Prostate gland (tissue), 2 donors: ENCODE data around the gene KCP. TPM values are rescaled to one million over a fixed set of nuclear protein-coding genes. Genes with fewer than 3 reads are reported as not detected.
"Not testable (repeated sequence)": the region's sequence is repeated elsewhere in the genome, so short reads cannot be mapped to it uniquely, and the experiment has no call there.

Experiments used
- DNase-seq: peaks from one replicate; pipeline ENCODE4 v3.0.0-alpha.2; 2019; ENCODE audit warnings: low spot score
- H3K27ac ChIP-seq, 2 donors: fragments of 200-600 bp; sonication (generic); 2 replicates each; pipeline ENCODE4 v1.5.1; 2017 to 2019
- H3K27me3 ChIP-seq: fragments of 200-600 bp; sonication (generic); replicated peaks from 2 replicates; pipeline ENCODE4 v1.5.1; 2019; ENCODE audit not compliant: insufficient read depth
- H3K36me3 ChIP-seq, 2 donors: fragments of 200-600 bp; sonication (generic); 1 replicate in 1 of 2; 2 replicates in 1 of 2; pipeline versions ENCODE4 v1.5.1 to v1.8.1; 2017 to 2019
- H3K4me1 ChIP-seq: fragments of 200-600 bp; sonication (generic); replicated peaks from 2 replicates; pipeline ENCODE4 v1.5.1; 2019
- H3K4me3 ChIP-seq, 2 donors: fragments of 200-600 bp; sonication (generic); 2 replicates each; pipeline ENCODE4 v1.5.1; 2017 to 2019
- H3K9me3 ChIP-seq: fragments of 200-600 bp; sonication (generic); 2 replicates; pipeline ENCODE4 v1.5.1; 2017
- POLR2A ChIP-seq: fragments of 450-650 bp; IDR thresholded peaks from one replicate; pipeline ENCODE4 v1.6.1; 2016; ENCODE audit warnings: antibody characterized with exemption, mild to moderate bottlenecking
- POLR2AphosphoS5 ChIP-seq: sonication (generic); formaldehyde crosslinking; IDR thresholded peaks from one replicate; pipeline ENCODE4 v1.6.1; 2017; ENCODE audit warnings: antibody characterized with exemption
- WGBS: methylation state at CpG from one replicate; pipeline ENCODE4 v1.1.5; 2018; 5-methylcytosine and 5-hydroxymethylcytosine counted together
- intact Hi-C: fragments of 100-400 bp; cut with DNase I; formaldehyde crosslinking; loops from one replicate; pipeline ENCODE4 v1.14.2; 2022
- total RNA-seq, 2 donors: library from RNA; depleted of rRNA; stranded (reverse); fragments of >200 nt; gene quantifications; one replicate each; pipeline ENCODE4 v1.1.0, GENCODE V29; 2016
- TF ChIP-seq, protein P1 (sequence below), 4 experiments: fragments of 200-600 bp in 2 of 4; fragments of 450-650 bp in 2 of 4; sonication (generic) in 2 of 4; IDR thresholded peaks; 1 replicate in 3 of 4; 2 replicates in 1 of 4; pipeline ENCODE4 v1.5.1; 2016 to 2019; ENCODE audit warnings: antibody characterized with exemption in 4 of 4, mild to moderate bottlenecking in 2 of 4, moderate library complexity in 2 of 4

Gene KCP
- total RNA-seq, 2 donors from 2014 or later = 0.45 TPM; not detected in 1

DNA sequence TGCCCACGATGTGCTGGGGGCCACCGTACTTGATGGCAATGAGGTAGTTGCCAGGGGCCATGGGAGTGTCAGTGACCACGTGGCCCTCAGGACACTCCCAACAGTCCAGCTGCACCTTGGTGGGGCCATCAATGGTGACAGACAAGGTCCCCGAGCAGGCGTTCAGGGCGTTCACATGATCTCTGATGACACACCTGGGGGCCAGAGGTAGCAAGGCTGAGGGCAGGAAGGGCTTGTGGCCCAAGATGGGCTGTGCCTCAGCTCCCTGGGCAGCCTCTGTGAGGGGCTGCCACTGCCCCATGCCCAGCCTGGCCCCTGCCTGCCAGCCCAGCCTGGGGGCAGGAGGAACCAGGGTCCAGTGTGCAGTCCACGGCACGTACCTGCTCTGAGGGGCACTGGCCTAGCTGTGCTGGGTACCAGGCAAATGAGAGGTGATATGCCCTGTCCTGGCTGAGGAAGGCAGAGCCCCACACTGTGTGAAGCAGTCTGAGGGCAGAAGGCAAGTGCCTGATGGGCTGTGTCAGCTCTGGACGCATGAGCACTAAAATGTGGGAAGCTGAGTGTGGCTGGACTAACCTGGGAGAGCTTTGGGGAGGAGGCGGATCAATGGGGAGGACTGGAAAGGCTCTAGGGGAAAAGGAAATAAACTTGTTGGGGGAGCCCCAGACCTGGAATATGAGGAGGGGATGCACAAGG is 3.5 kb upstream of the KCP start:
- Histone ChIP-seq H3K4me3 (no peak overlapping the region), H3K36me3 (no peaks in the 10 kb centered on the region), H3K9me3 (no peaks in the 10 kb centered on the region), H3K4me1 (no peaks in the 10 kb centered on the region), H3K27me3 (peaks cover 16% of the 10 kb centered on the region), H3K27ac (no peak overlapping the region)
- DNase-seq = no peak
- TF ChIP-seq POLR2AphosphoS5 (no peak), POLR2A (no peak)
- TF ChIP-seq, protein P1, sequence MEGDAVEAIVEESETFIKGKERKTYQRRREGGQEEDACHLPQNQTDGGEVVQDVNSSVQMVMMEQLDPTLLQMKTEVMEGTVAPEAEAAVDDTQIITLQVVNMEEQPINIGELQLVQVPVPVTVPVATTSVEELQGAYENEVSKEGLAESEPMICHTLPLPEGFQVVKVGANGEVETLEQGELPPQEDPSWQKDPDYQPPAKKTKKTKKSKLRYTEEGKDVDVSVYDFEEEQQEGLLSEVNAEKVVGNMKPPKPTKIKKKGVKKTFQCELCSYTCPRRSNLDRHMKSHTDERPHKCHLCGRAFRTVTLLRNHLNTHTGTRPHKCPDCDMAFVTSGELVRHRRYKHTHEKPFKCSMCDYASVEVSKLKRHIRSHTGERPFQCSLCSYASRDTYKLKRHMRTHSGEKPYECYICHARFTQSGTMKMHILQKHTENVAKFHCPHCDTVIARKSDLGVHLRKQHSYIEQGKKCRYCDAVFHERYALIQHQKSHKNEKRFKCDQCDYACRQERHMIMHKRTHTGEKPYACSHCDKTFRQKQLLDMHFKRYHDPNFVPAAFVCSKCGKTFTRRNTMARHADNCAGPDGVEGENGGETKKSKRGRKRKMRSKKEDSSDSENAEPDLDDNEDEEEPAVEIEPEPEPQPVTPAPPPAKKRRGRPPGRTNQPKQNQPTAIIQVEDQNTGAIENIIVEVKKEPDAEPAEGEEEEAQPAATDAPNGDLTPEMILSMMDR (IDR thresholded peaks at IDR 0.05) = no peak
- 82% methylated on average over 9 of the region's 10 CpGs for WGBS
- intact Hi-C loops = no loop called here

DNA sequence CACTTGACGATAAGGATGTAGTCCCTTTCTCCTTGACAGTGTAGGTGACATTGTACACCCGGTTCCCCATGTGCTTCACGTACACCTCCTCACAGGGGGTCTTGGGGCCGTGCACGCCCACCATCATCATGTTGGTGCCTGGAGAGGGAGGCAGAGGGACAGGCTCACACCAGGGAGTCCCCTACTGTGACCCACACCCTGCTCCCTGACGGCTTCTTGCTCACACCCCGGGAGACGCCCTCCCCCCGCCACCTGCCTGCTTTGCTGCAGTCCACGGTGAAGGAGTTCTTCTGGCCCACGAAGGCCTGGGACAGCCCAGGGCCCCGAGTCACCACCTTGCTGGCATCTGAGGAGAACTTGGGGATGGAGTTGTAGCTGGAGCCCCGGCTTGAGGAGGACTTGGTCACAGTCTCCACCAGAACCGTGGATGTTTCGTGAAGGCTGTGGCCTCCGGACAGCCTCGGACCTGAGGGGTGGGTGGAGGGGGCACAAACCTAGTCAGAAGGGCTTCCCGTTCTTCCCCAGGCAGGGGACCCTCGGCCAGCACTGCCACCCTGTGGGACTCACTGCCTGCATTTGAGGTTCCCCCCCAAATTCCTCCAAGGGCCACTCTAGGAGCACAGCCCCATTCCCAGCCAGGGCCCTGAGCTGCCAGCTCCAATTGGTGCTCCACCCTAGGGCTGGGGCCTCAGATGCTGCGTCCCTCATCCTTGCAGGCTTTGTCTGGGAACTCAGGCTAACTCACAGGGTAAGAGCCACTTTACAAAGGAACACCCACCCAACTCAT is 2.4 kb upstream of the KCP start:
- H3K27ac ChIP-seq, H3K9me3 ChIP-seq, DNase-seq, H3K4me3 ChIP-seq, H3K4me1 ChIP-seq, H3K36me3 ChIP-seq, intact Hi-C loops: not testable (repeated sequence)
- 88% methylated on average over 3 of the region's 20 CpGs for WGBS
- peaks cover 16% of the 10 kb centered on the region for H3K27me3 ChIP-seq

DNA sequence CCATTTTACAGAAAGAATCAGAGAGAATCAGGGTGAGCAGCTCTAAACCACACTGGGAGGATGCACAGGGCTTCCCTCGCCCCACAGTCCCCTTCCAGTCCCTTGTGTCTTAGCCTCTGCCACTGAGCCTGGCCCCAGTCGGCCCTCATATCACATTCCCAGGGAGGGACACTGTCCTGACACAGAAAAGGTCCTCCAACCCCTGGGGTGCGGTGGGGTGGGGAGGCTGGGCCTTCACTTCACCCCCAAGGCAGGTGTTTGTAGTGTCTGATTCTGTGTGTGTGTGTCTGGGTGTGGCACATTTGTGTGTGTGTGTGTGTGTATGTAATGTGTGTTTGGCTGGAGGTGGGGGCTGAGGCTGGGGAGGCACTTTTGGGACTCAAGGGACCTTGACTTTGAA is 1.8 kb upstream of the KCP start:
- Histone ChIP-seq H3K4me3 (no peak overlapping the region), H3K9me3 (no peaks in the 10 kb centered on the region), H3K27ac (no peak overlapping the region), H3K36me3 (no peaks in the 10 kb centered on the region), H3K4me1 (no peaks in the 10 kb centered on the region), H3K27me3 (peaks cover 16% of the 10 kb centered on the region)
- TF ChIP-seq POLR2AphosphoS5 (no peak), POLR2A (no peak)
- WGBS = 92% methylated on average over 3 of the region's 3 CpGs
- no peak for DNase-seq
- intact Hi-C loops = no loop called here

DNA sequence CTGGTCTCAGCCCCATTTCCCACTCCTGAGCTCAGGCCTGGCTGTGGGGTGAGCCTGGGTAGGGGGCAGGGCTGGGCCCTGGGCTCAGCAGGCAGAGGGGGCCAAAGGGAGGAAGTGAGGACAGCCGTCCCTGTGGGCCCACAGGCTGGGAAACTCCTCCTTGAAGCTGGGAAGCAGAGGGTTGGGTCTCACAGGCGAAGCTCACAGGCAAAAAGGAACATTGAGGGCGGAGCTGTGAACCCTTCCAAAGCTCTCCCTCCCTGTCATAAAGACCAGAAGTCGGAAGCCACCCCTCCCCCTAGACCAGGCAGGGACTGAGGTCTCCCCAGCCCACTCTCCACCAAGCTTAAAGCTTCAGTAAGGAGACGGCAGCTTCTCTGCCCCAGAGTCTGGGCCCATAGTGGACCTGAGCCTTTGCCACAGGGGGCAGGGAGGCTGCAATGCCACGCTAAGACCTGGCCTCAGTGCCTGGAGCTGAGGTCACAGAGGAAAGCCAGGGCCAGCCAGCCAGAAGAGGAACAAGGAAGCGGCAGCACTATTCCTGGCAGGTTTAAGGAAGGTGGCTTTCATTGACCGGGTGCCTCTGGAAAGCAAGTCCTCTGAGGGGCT is 1.0 kb upstream of the KCP start:
- H3K9me3 ChIP-seq = no peaks in the 10 kb centered on the region
- WGBS = 69% methylated on average over 8 of the region's 8 CpGs
- H3K27ac ChIP-seq = no peak overlapping the region
- TF ChIP-seq POLR2AphosphoS5 (no peak), POLR2A (no peak)
- TF ChIP-seq, protein P1 (IDR thresholded peaks at IDR 0.05) = no peak
- no peak overlapping the region for H3K4me3 ChIP-seq
- intact Hi-C loops = no loop called here
- no peak for DNase-seq
- H3K27me3 ChIP-seq = peaks cover 15% of the 10 kb centered on the region
- no peaks in the 10 kb centered on the region for H3K4me1 ChIP-seq
- H3K36me3 ChIP-seq = no peaks in the 10 kb centered on the region

DNA sequence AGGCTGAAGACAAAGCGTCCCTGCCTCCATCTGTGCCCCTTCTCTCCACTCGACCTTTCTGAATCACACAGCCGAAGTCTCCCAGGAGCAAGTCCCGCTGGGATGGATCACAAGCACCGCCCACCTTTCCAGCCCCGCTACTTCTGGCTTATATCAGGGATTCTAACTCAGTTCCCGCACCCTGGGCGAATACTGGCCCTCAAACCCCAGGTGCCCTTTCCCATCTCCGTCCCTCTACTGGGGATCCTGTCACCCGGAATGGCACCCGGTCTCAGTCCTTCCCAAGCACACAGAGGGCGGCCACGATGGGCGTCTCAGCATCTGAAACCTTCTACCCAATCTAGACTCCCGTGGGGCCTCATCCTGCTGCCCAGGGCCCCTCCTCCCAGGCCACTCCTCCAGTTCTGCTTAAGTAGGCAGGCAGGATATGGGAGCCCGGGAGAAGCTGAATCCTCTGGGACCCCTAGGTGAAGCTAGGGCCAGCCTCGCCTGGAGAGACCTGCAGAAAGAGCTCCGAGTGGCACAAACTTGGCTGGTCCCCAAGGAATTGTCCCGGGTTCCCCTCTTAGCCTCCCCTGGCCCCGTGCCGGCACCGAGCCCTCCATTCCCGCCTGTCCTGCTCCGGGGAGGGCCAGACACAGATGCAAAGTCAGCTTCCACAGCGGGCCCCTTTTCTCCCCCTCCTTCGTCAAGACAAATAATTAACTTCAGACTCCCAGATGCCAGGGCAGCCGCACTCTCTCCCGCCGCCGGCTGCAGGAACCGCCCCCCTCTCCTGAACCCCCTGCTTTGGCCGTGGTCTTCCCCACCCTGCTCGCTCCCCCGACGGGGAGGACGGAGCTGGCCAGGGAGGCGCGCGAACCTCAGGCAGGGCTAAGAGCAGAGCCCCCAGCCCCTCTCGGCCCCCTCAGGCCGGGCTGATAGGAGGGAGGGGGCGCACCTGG is 612 bp downstream of the KCP start:
- H3K4me1 ChIP-seq = no peaks in the 10 kb centered on the region
- no peaks in the 10 kb centered on the region for H3K36me3 ChIP-seq
- H3K4me3 ChIP-seq = peak overlapping the region; percentile 12 to 18
- no peak overlapping the region for H3K27ac ChIP-seq
- TF ChIP-seq POLR2A (no peak), POLR2AphosphoS5 (no peak)
- TF ChIP-seq, protein P1 (IDR thresholded peaks at IDR 0.05) = no peak
- no peak for DNase-seq
- intact Hi-C loops = no loop called here
- WGBS = 14% methylated on average over 41 of the region's 42 CpGs
- H3K9me3 ChIP-seq = no peaks in the 10 kb centered on the region
- peaks cover 7% of the 10 kb centered on the region for H3K27me3 ChIP-seq
